GM12875 (cell line): ENCODE data around the gene UMPS.
"Not testable (repeated sequence)": the region's sequence is repeated elsewhere in the genome, so short reads cannot be mapped to it uniquely, and the experiment has no call there.

Experiments used
- H3K4me3 ChIP-seq: one replicate; pipeline ENCODE4 v1.5.1; 2011; ENCODE audit warnings: low read depth, low read length, control low read depth
- TF ChIP-seq, protein P1 (sequence below): IDR thresholded peaks from 2 replicates; pipeline ENCODE4 v1.5.1; 2011; ENCODE audit warnings: low read depth, mild to moderate bottlenecking, control low read depth, inconsistent platforms, low read length, moderate library complexity, borderline replicate concordance; ENCODE audit not compliant: insufficient read depth

Gene UMPS

DNA sequence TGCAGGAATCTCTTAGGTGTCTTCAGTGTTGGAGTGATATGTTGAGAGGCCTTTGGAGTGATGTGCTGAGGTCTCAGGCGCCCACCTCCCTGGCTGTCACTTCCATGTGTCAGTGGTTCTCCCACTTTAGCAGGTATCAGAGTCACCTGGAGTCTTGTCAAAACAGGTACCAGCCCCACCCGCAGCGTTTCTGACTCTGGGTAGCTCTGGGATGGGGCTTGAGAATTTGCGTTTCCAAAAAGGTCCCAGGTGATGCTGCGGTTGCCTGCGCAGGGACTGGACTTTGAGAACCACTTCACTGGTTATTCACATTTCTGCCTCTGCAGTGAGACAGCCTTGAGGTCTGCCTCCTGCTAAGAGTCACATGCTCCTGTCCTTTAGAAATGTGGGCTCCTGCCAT, 15.5 kb downstream of the UMPS start:
- TF ChIP-seq, protein P1, sequence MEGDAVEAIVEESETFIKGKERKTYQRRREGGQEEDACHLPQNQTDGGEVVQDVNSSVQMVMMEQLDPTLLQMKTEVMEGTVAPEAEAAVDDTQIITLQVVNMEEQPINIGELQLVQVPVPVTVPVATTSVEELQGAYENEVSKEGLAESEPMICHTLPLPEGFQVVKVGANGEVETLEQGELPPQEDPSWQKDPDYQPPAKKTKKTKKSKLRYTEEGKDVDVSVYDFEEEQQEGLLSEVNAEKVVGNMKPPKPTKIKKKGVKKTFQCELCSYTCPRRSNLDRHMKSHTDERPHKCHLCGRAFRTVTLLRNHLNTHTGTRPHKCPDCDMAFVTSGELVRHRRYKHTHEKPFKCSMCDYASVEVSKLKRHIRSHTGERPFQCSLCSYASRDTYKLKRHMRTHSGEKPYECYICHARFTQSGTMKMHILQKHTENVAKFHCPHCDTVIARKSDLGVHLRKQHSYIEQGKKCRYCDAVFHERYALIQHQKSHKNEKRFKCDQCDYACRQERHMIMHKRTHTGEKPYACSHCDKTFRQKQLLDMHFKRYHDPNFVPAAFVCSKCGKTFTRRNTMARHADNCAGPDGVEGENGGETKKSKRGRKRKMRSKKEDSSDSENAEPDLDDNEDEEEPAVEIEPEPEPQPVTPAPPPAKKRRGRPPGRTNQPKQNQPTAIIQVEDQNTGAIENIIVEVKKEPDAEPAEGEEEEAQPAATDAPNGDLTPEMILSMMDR, result no peak

GRCh38 chr3:124747111-124747981, 17.1 kb downstream of the UMPS start:
- no peak overlapping the region for H3K4me3 ChIP-seq

More for the DNA sequence above, 15.5 kb downstream of the UMPS start:
- no peak overlapping the region for H3K4me3 ChIP-seq

GRCh38 chr3:124748560-124749198, 18.4 kb downstream of the UMPS start:
- no peak overlapping the region for H3K4me3 ChIP-seq
- TF ChIP-seq, protein P1, result no peak

More at GRCh38 chr3:124747111-124747981, 17.1 kb downstream of the UMPS start:
- TF ChIP-seq, protein P1, result no peak

DNA sequence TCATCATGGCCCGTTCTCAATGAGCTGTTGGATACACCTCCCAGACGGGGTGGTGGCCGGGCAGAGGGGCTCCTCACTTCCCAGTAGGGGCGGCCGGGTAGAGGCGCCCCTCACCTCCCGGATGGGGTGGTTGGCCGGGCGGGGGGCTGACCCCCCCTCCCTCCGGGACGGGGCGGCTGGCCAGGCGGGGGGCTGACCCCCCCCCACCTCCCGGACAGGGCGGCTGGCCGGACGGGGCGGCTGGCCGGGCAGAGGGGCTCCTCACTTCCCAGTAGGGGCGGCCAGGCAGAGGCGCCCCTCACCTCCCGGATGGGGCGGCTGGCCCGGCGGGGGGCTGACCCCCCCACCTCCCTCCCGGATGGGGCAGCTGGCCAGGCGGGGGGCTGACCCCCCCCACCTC, 19.6 kb downstream of the UMPS start:
- not testable (repeated sequence) for H3K4me3 ChIP-seq

DNA sequence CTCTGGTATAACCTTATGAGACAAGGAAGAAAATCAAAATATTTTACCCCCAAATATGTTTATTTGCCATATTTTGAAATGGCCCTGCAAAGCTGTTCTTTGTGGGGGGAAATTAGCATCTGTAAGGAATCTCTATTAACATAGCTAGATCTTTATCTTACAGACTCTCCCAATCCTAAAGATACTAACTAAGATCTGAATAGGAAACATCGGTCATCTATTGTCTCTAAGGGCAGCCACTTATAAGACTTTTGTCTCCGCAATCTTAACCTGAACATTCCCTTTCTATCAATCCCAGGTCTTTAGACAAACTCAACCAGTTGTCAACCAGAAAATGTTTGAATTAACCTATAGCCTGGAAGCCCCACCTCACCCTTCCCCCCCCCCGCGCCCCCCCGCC, 21.2 kb downstream of the UMPS start:
- H3K4me3 ChIP-seq, result no peak overlapping the region
- TF ChIP-seq, protein P1, result no peak

DNA sequence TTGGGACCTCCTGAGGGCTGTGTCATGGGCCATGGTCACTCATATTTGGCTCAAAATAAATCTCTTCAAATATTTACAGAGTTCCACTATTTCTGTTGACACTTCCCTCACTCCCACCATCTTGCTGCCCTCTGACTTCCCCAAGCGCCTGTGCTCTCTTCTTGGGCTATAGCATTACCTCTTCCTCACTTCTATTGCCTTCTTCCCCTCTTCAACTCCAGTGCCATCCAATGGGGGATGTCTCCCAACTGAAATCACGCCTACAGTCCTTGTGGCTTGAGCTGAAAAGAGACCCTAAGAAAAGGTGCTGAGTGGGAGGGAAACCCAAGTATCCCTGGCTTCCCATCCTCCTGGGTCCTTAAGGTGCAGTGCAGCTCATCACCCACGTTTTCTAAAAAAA, 21.8 kb downstream of the UMPS start:
- TF ChIP-seq, protein P1, result no peak
- H3K4me3 ChIP-seq, result no peak overlapping the region

DNA sequence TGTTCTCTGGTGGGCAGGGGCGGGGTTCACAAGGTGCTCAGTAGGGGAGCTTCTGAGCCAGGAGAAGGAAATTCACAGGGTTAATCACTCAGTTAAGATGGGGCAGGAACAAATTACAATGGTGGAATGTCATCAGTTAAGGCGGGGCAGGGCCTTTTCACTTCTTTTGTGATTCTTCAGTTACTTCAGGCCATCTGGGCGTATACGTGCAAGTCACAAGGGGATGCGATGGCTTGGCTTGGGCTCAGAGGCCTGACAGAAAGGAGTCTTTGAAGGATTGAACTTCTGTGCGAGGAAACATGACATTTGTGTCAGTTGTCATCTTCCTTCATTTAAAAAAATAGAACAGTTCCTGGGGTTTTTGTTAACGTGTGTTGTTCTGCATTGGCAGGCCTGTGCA, 27.7 kb downstream of the UMPS start:
- not testable (repeated sequence) for H3K4me3 ChIP-seq
